Embryonic facial prominence (tissue), 1 donor: ENCODE measurements around the gene KCNK6.
A peak's percentile ranks its signal among the peaks of the same experiment; 100 is the strongest.
"Not testable (repeated sequence)": the region's sequence is repeated elsewhere in the genome, so short reads cannot be mapped to it uniquely, and the experiment has no call there.

ENCODE experiments used
- DNase-seq: peaks from one replicate; pipeline ENCODE4 v3.0.0-alpha.2; 2016; ENCODE audit errors: extremely low spot score

KCNK6 gene

DNA sequence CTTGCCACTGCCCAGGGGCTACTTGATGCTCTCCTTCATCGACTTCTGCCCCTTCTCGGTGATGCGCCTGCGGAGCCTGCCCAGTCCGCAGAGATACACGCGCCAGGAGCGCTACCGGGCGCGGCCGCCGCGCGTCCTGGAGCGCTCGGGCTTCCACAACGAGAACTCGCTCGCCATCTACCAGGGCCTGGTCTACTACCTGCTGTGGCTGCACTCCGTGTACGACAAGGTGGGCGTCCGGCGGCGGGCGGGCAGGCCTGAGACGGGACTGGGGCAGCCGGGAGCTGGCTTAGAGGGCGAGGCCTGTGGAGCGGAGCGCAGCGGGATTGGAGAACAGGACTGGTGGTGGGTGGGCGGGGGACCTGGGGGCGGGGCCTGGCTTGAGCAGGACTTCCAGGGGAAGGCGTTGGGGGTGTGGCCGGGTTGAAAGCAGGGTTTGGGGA, 42.0 kb downstream of the KCNK6 start:
- peak; percentile 17 for DNase-seq

DNA sequence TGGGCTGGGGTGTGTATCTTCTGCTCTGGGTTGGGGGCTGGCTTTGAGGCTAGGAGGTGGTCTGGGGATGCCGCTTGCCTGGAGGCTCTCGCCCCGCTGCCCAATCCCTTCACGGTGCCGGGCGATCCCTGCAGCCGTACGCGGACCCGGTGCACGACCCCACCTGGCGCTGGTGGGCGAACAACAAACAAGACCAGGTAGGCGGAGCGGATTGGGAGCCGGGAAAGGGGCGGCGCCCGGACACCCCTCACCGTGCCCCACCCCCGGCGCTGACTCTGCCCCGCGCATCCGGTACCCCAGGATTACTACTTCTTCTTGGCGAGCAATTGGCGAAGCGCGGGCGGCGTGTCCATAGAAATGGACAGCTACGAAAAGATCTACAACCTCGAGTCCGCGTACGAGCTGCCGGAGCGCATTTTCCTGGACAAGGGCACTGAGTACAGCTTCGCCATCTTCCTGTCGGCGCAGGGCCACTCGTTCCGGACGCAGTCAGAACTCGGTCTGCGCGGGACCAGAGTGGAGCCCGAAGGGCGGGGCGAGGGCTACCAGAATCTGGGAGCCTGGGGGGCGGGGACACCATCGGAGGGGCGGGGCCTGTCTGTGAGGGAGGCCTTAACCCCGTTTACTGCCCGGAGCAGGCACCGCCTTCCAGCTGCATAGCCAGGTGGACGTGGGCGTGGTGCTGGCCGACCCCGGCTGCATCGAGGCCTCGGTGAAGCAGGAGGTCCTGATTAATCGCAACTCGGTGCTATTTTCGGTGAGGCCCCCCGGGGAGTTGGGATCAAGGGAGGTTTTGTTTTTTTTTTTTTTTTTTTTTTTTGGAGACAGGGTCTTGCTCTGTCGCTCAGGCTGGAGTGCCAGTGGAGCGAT, 42.7 kb downstream of the KCNK6 start:
- DNase-seq = no peak

DNA sequence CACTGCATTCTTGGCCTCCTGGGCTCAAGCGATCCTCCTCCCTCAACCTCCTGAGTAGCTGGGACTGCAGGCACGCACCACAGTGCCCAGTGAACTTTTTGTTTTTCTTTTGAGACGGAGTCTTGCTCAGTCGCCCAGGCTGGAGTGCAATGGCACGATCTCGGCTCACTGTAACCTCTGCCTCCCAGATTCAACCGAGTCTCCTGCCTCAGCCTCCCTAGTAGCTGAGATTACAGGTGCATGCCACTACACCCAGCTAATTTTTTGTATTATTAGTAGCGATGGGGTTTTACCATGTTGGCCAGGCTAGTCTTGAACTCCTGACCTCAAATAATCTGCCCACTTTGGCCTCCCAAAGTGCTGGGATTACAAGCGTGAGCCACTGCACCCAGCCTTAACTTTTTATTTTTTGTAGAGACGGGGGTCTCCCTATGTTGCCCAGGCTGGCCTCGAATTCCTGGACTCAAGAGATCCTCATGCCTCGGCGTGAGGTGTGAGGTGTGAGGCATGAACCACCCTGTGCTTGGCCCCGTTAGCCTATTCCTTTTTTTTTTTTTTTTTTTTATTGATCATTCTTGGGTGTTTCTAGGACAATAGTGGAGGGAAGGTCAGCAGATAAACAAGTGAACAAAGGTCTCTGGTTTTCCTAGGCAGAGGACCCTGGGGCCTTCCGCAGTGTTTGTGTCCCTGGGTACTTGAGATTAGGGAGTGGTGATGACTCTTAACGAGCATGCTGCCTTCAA, 43.5 kb downstream of the KCNK6 start:
- DNase-seq = not testable (repeated sequence)

DNA sequence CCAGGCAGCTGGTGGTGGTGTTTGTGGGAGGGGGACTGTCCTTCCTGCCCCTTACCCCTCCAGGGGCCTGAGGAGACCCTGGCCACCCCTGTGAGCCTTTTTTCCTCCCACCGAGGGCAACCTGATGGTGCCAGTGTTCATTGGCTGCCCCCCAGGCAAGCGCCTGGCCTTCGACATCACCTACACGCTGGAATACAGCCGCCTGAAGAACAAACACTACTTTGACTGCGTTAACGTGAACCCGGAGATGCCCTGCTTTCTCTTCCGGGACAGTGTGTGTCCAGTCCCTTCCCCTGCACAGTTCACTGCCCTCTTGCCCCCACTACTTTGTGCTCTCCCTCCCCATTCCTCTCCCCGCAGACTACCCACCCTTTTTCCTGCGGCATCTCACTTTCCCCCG, 47.4 kb downstream of the KCNK6 start:
- DNase-seq = no peak

DNA sequence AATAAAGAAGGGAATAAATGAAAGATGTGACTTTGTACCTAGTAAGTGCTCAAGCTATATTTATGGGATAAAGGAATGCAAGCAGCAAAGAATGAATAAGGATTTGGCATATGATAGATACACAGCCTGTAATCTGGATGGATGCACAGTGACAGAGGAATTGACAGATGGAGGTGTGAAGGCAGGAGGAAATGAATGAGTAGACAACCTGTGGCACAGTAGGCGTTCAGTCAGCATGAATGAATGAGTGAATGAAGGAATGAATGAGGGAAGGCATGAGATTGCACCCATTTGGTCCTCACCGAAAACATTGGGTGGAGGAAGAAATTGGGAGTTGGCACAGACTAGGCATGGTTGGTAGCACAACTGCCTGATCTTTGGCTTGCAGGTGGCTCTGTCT, 49.9 kb downstream of the KCNK6 start:
- DNase-seq = no peak

DNA sequence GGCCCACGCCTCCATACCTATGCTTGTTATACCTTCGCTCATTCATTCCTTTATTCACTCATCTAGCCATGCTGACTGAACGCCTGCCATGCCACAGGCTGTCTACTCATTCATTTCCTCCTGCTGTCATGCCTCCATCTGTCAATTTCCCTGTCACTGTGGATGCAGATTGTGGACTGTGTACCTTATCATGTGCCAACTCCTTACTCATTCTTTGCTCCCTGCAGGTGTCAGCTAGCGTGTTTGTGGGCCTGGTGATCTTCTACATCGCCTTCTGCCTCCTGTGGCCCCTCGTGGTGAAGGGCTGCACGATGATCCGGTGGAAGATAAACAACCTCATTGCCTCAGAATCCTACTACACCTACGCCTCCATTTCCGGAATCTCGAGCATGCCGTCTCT, 50.7 kb downstream of the KCNK6 start:
- DNase-seq = no peak

DNA sequence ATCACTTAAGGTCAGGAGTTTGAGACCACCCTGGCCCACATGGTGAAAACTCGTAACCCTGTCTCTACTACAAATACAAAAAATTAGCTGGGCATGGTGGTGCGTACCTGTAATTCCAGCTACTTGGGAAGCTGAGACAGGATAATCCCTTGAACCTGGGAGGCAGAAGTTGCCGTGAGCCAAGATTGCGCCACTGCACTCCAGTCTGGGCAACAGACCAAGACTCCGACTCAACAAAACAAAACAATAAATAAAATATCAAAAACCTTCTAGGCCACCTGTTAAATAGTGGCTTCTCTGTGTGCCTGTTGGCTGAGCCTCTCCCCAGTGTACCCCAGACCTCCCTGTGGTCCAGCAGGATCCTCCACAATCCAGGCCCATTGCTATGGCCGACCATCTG, 51.4 kb downstream of the KCNK6 start:
- DNase-seq = no peak

DNA sequence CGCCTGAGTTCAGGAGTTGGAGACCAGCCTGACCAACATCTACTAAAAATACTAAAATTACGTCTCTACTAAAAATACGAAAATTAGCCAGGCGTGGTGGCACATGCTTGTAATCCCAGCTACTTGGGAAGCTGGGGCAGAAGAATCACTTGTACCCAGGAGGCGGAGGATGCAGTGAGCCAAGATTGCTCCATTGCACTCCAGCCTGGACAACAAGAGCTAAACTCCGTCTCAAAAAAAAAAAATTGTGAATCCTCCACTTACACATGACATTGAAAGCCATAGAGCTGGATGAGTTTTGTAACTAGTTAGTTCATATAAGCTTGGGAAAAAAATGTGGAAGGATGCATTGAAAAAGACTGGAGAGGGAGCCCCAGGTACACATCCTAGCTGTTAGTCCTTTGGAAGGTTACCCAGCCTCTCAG, 54.3 kb downstream of the KCNK6 start:
- no peak for DNase-seq

DNA sequence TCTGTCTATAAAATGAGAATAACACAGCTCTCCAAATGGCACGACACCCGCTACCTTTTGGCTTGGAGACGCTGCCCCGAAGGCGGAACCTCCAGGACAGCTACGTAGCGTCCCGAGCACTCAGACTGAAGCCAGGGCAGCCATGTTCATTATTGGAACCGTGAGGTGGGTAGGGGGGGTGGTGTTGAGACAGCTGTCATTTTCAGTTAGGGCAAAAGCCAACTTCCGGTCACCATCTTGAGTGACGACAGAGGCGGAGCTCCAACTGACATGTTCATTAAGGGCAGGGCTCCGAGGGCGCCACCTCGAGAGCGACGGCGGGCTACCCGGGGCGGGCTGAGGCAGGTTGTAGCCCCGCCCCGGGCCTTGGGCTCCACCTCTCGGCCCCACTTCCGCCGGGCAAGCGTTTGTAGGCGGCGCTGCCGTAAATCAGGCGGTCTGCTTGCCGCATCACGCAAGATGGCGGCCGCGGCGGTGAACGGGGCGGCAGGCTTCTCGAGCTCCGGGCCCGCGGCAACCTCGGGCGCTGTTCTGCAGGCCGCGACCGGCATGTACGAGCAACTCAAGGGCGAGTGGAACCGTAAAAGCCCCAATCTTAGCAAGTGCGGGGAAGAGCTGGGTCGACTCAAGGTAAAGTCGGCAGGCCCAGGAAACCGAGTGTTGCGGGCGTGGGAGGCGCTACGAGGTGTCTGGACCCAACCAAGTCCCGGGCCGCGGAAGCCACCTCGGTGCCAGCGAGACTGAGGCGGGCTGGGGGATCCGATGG, 54.9 kb downstream of the KCNK6 start, which contains the start of gene PSMD8:
Gene PSMD8 (plus strand): TSS at position 240 of the 766 bp plus-strand sequence. CDS start 31 bp downstream, at position 271.
- DNase-seq = peak; percentile 96

DNA sequence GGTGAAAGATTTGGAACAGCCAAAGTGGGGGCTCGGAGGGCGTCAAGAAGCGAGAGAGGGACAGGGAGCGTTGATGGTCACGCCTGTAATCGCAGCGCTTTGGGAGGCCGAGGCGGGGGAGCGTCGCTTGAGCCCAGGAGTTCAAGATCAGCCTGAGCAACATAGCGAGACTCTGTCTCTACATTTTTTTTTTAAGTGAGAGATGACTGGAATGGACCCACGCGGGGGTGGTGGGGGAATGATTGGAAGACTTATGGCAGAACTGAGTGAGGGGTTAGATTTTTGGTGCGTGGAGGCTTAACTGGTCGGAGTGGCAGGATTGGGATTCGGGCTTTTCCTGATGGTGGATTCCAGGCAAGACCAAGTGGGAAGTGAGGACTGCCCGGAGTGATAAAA, 55.5 kb downstream of the KCNK6 start:
- no peak for DNase-seq

DNA sequence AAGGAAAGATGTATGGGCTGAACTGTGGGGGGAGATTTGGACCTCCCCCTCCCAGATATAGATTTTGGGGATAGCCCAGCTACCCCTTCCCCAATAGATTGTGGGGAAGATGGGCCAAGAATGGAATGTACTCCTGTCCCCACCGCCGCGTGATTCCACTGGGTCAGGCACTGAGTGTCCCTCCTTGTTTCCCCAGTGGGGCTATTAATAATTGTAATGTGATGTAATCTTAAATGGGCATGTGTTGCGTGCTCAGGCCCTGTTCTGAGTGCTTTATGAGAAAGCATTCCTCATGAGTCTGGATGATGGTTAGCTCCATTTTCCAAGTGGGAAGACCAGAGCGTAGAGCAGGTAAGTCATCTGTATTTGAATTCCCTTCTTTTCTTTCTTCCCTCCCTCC, 56.1 kb downstream of the KCNK6 start:
- no peak for DNase-seq

DNA sequence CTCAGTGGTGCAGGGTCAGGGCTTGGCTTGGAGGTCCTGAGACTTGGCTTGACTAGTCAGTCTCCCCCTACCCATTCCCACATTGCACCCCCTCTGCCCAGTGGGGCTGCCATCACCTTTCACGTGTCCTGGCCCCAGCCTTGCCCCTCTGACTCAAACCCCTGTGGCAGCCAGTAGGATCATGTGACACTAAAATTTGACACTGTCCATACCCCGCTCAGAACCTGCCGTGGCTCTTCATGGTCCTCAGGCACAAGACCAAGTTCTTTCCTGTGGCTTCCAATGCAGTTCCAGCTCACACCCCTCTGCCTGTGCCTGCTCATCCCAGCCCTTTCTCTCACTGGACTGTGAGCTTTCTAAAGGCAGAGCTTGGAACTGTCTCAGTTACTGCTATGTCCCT, 56.9 kb downstream of the KCNK6 start:
- DNase-seq = no peak

DNA sequence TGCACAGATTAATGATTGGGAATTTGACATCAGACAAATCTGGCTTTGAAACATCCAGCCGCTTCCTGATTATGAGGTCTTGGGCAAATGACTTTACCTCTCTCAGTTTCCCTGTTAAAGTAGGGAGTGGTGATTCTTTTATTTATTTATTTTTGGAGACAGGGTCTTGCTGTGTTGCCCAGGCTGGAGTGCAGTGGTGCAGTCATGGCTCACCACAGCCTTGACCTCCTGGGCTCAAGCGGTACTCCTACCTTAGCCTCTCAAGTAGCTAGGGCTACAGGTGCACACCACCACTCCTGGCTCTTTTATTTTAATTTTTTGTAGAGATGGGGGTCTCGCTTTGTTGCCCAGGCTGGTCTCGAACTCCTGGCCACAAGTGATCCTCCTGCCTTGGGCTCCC, 57.4 kb downstream of the KCNK6 start:
- no peak for DNase-seq

DNA sequence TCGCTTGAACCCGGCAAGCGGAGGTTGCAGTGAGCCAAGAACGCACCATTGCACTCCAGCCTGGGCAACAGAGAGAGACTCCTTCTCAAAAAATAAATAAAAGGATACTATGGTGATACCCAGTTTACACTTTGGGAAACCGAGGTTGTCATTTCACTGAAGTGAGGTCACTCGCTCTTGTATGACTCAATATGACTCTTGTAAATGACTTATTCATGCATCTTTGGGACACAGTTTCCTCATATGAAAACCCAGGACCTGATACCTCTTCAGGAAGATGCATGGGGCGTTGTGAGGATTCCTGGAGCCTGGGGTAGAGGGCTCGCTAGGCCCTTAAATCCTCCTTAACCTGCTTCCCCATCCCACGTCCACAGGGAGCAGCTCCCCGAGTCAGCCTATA, 59.2 kb downstream of the KCNK6 start:
- DNase-seq = no peak

DNA sequence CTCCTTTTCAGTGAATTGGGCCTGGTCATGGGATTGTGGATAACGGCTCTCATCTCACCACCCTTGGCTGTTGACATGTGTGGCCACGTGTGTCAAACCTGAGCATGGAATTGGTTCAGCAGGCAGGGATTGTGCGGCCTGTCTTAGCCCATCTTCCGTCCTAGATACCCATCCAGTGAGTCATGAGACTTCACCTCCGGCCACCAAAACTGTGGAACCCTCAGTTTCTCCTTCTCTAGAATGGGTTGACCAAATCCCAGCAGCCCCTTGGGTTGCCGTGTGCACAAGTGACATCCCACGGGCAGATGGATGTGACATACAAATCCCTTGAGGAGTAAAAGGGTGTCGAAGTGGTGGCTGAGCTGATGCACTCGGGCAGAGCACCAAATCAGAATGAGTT, 61.5 kb downstream of the KCNK6 start:
- no peak for DNase-seq
